MM.1S (cell line): Measurements from ENCODE around the gene PTPRN2.

Experiments
- EZH2phosphoT487 ChIP-seq: fragments of 300-600 bp; sonication (generic); IDR thresholded peaks from 2 replicates; pipeline ENCODE4 v1.6.1; 2018; ENCODE audit warnings: antibody characterized with exemption, low read length
- TF ChIP-seq, protein P1 (sequence below): fragments of 300-600 bp; sonication (generic); IDR thresholded peaks from 2 replicates; pipeline ENCODE4 v1.5.1; 2016; ENCODE audit warnings: antibody characterized with exemption, low read length, mixed read lengths

DNA sequence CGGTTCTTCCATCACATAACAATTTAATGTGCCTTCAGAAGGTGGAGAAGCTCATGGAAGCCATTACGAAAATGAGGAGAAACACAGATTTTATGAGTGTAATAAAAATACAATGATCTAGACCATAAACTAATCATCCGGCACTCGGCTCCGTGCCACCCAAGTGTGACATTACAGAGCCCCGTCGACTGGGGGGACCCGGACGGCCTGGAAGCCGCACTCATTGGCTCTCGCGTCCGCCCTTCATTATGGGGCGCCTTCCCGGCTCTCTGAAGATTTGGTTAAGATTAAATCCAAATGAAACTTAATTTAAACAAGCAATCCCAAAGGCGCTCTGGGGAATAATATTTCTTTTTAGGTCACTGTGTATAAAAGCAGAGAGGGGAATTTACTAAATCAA lies 1008.2 kb downstream of the PTPRN2 start:
- TF ChIP-seq, protein P1, sequence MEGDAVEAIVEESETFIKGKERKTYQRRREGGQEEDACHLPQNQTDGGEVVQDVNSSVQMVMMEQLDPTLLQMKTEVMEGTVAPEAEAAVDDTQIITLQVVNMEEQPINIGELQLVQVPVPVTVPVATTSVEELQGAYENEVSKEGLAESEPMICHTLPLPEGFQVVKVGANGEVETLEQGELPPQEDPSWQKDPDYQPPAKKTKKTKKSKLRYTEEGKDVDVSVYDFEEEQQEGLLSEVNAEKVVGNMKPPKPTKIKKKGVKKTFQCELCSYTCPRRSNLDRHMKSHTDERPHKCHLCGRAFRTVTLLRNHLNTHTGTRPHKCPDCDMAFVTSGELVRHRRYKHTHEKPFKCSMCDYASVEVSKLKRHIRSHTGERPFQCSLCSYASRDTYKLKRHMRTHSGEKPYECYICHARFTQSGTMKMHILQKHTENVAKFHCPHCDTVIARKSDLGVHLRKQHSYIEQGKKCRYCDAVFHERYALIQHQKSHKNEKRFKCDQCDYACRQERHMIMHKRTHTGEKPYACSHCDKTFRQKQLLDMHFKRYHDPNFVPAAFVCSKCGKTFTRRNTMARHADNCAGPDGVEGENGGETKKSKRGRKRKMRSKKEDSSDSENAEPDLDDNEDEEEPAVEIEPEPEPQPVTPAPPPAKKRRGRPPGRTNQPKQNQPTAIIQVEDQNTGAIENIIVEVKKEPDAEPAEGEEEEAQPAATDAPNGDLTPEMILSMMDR = no peak
- TF ChIP-seq EZH2phosphoT487 = 0 out of 2 replicates have a peak, but pooled peaks have one; percentile 30
